Endometrium (tissue), 2 donors: ENCODE data around the gene PROSER2.

ENCODE experiments used
- FAIRE-seq: peaks from 2 replicates; lab custom pipeline; 2012; peaks lifted over from hg19 to GRCh38; lab: Jason Lieb, UNC
- donor health status: control.
- donor health status: control.

Gene PROSER2

GRCh38 chr10:11909618-11910017 lies 86.5 kb downstream of the PROSER2 start:
- FAIRE-seq: no peak

- no peak for FAIRE-seq
Observed at GRCh38 chr10:11910102-11910501, 86.9 kb downstream of the PROSER2 start.

DNA sequence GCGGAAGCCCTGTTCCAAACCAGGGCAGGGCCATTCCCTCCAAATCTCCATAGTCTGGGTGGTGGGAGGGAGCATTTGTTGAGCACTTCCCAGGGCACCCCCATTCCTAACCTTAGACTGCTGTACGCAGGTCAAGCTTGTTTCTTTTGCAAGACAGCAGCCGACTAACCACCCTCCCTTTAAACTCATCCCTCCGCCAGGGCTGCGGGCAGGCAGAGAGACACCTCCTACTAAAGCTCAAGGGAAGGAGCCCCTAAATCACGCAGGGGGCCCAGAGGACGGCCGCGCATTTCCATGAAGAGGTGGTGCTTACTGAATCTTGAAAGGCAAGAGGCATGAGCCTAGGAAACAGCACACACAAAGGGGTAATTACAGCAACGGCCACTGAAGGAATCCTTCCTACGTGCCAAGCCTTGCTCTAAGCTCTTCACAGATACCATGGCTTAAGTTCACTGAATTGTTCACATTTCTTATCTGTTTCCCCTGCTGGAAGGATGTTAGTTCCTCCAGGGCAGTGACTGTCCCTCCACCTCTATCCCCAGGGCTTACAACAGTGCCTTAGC lies 90.0 kb downstream of the PROSER2 start:
- no peak for FAIRE-seq

DNA sequence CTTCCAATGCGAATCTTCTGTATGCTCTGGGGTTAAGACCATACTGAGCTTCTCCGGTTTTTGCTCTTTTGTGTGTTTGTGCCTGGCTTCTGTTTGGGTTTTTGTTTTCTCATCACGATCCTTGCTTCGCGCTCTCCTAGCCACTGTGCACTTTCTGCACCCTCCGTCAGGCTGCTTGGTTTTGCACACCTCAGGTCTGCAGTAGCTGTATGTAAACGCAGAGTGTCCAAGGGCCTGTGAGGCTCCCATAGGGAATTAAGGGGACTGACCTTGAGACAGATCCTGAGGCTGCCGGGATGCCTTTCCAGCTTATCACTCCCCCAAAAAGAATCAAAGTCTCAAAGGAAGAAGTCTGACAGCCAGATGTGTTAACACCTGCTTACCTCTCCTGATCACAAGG lies 95.2 kb downstream of the PROSER2 start:
- FAIRE-seq: no peak

- FAIRE-seq: no peak
Observed at GRCh38 chr10:11919271-11919670, 96.1 kb downstream of the PROSER2 start.
